ENCODE results near the gene TBC1D3I. TPM values are rescaled to one million over a fixed set of nuclear protein-coding genes. Genes with fewer than 3 reads are reported as not detected.

Gene TBC1D3I
- total RNA-seq, 1 donor from 2014 or later, result 0.68 TPM

DNA sequence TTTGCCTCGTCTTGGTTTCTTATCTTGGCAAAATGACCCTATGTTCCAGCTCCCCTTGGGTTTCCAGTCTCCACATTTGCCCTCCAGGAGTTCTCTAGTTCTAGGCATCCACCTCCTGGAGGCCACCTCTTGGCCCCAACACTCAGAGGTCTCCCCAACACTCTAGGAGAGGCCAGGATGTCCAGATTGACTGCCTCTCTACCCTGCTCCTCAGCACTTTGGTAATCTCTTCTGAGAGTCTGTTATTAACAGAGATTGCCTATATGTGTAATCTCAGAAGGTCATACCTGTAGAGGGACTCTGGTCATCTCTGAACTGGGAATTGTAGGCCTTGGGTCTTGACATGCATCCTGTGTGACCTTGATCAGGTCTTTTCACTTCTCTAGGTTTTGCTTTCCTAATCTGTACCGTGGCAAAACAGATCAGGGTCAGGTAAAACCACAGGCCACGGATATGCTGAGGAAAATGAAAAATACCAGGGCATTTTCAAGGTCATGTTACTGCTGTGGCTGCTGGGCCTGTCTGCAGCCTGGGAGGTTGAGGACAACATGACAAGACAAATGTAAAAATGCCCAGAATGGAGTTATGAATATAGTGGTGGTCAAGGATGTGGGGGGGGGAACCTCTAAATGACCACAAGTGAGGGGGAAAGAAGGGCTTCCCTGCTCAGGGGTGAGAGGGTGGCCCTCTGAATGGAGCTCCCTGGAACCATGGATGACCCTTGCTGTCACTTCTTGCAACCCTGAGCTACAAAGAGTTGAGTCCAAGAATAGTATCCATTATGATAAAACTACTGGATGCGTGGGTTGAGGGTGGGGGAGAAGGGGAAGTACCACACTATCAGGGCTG is 58.5 kb downstream of the TBC1D3I start:
- no peak for ATAC-seq

GRCh38 chr17:36204724-36205500 is 59.5 kb downstream of the TBC1D3I start:
- ATAC-seq, result no peak

Other genes starting within 250 kb of the TBC1D3I start
- gene CCL23, start 246.6 kb downstream of the TBC1D3I start, total RNA-seq, result 0.92 TPM
- gene CCL18, start 200.3 kb downstream of the TBC1D3I start, total RNA-seq, result 0.44 TPM
- gene CCL3, start 174.4 kb downstream of the TBC1D3I start, total RNA-seq, result not detected
- not detected for gene CCL4, start 160.7 kb downstream of the TBC1D3I start, total RNA-seq
- 7.2 TPM for gene TBC1D3B, start 87.9 kb downstream of the TBC1D3I start, total RNA-seq
- gene CCL3L1, start 67.8 kb downstream of the TBC1D3I start, total RNA-seq, result not detected
- gene CCL4L2, start 53.5 kb downstream of the TBC1D3I start, total RNA-seq, result not detected
- gene TBC1D3G, start 59.3 kb upstream of the TBC1D3I start, total RNA-seq, result not detected
- gene TBC1D3H, start 123.9 kb upstream of the TBC1D3I start, total RNA-seq, result not detected
- 24.4 TPM for gene ZNHIT3, start 222.1 kb upstream of the TBC1D3I start, total RNA-seq

All from esophagus mucosa (tissue), 1 donor.